CD4-positive, alpha-beta T cell (primary cell): ENCODE measurements around the gene HIP1R. TPM values are rescaled to one million over a fixed set of nuclear protein-coding genes. Genes with fewer than 3 reads are reported as not detected.
A peak's percentile ranks its signal among the peaks of the same experiment; 100 is the strongest.
"Not testable (repeated sequence)": the region's sequence is repeated elsewhere in the genome, so short reads cannot be mapped to it uniquely, and the experiment has no call there.

Experiments used
- ATAC-seq: fragments of 200-7000 bp; cut with Tn5 transposase; one replicate; pipeline ENCODE4 v1.10.0; 2022; ENCODE audit warnings: mild to moderate bottlenecking; ENCODE audit not compliant: poor library complexity
- CTCF ChIA-PET: fragments of 350-600 bp; sonication (Branson Sonifier 250); formaldehyde crosslinking; loops from one replicate; lab custom pipeline; 2021; ENCODE audit warnings: antibody characterized with exemption, inconsistent platforms; lab: Charles Lee
- POLR2A ChIA-PET: fragments of 350-600 bp; sonication (Branson Sonifier 250); formaldehyde crosslinking; loops from one replicate; lab custom pipeline; 2021; ENCODE audit warnings: antibody characterized with exemption, inconsistent platforms; lab: Charles Lee
- DNase-seq, 14 experiments: peaks; one replicate each; pipeline ENCODE4 v3.0.0-alpha.2; 2013 to 2020; ENCODE audit warnings: mixed read lengths in 2 of 14
- H3K27ac ChIP-seq, 2 donors: one replicate each; pipeline versions ENCODE4 v1.5.1 to v1.7.0; 2013; ENCODE audit warnings: low read length in 2 of 2, low read depth in 1 of 2, mild to moderate bottlenecking in 1 of 2
- H3K27me3 ChIP-seq, 2 experiments: 1 replicate in 1 of 2; 2 replicates in 1 of 2; pipeline versions ENCODE4 v1.6.1 to v1.7.0; 2013; ENCODE audit warnings: low read length in 2 of 2, control low read depth in 1 of 2, mild to moderate bottlenecking in 1 of 2, moderate library complexity in 1 of 2; ENCODE audit not compliant: insufficient read depth in 2 of 2, control insufficient read depth in 1 of 2
- H3K36me3 ChIP-seq: one replicate; pipeline ENCODE4 v1.6.1; 2013; ENCODE audit warnings: low read length, control low read depth; ENCODE audit not compliant: insufficient read depth
- H3K4me1 ChIP-seq: one replicate; pipeline ENCODE4 v1.6.1; 2013; ENCODE audit warnings: low read length, control low read depth; ENCODE audit not compliant: insufficient read depth
- H3K4me3 ChIP-seq: one replicate; pipeline ENCODE4 v1.5.1; 2013; ENCODE audit warnings: mild to moderate bottlenecking, low read length, moderate library complexity
- H3K9me3 ChIP-seq, 2 experiments: 1 replicate in 1 of 2; 2 replicates in 1 of 2; pipeline versions ENCODE4 v1.6.1 to v1.7.0; 2013; ENCODE audit warnings: low read length in 2 of 2, mild to moderate bottlenecking in 2 of 2, control low read depth in 1 of 2, moderate library complexity in 1 of 2; ENCODE audit not compliant: control insufficient read depth in 1 of 2, insufficient read depth in 1 of 2
- H3K27ac Mint-ChIP-seq: one replicate; pipeline ENCODE4 v1.8.0; 2020; ENCODE audit warnings: mixed read lengths
- H3K27me3 Mint-ChIP-seq: one replicate; pipeline ENCODE4 v1.8.0; 2021; ENCODE audit warnings: mixed read lengths
- H3K36me3 Mint-ChIP-seq: one replicate; pipeline ENCODE4 v1.8.0; 2021; ENCODE audit warnings: low read depth, mixed read lengths
- H3K4me1 Mint-ChIP-seq: one replicate; pipeline ENCODE4 v1.8.0; 2021; ENCODE audit warnings: low read depth, mixed read lengths
- H3K4me3 Mint-ChIP-seq: one replicate; pipeline ENCODE4 v1.8.0; 2020; ENCODE audit warnings: mild to moderate bottlenecking, mixed read lengths
- H3K9me3 Mint-ChIP-seq: one replicate; pipeline ENCODE4 v1.8.0; 2020; ENCODE audit warnings: mixed read lengths
- CTCF ChIP-seq: fragments of 200-600 bp; IDR thresholded peaks from one replicate; pipeline ENCODE4 v1.8.0; 2022; ENCODE audit warnings: antibody characterized with exemption, mild to moderate bottlenecking
- intact Hi-C, 2 experiments: fragments of 100-400 bp; cut with DNase I in 1 of 2; cut with micrococcal nuclease in 1 of 2; formaldehyde crosslinking; loops; one replicate each; pipeline versions ENCODE4 v1.15.1 to v1.9.0; 2023 to 2025; cut with DNase I, micrococcal nuclease
- total RNA-seq, 174 experiments: library from RNA in 2 of 174; stranded (reverse) in 2 of 174; gene quantifications; one replicate each; pipeline ENCODE4 v1.2.3 and lab custom pipeline; 2021 to 2026

The HIP1R gene
- total RNA-seq, 2 experiments from 2014 or later = 184 to 185 TPM

- H3K27me3 ChIP-seq = no peaks in the 10 kb centered on the region
- POLR2A ChIA-PET = interaction anchor here (0.9 to 3.9 kb wide), 9 partner anchors 9 to 113 kb away, joined by 3 to 22 read pairs (median 5); no protein-coding TSS in a partner anchor
- H3K9me3 ChIP-seq = no peaks in the 10 kb centered on the region
- H3K27ac ChIP-seq = peak overlapping the region; percentile 78 to 88
- Mint-ChIP-seq H3K36me3 (peaks cover 7% of the 10 kb centered on the region), H3K9me3 (no peaks in the 10 kb centered on the region), H3K4me1 (peaks cover 90% of the 10 kb centered on the region), H3K27ac (peak overlapping the region; percentile 91), H3K4me3 (peak overlapping the region; percentile 84), H3K27me3 (no peaks in the 10 kb centered on the region)
- no peaks in the 10 kb centered on the region for H3K36me3 ChIP-seq
- H3K4me3 ChIP-seq = peak overlapping the region; percentile 39
- intact Hi-C loops = loop anchor here in 1 of 2 experiments (1.0 kb wide), 1 partner anchor 10 kb away; no protein-coding TSS in a partner anchor
- CTCF ChIA-PET = interaction anchor here (1.0 to 2.0 kb wide), 5 partner anchors 8 to 16 kb away, joined by 3 to 7 read pairs (median 4); partner anchors contain the start of gene VPS37B
- TF ChIP-seq CTCF = no peak
- H3K4me1 ChIP-seq = peaks cover 55% of the 10 kb centered on the region
- ATAC-seq (peak; percentile 91), DNase-seq (peak in 10 of 14 experiments; percentile 37 to 93 (median 62))
These were observed 53.0 kb downstream of the HIP1R start for GRCh38 chr12:122888232-122888752.

GRCh38 chr12:122889761-122890520 lies 54.7 kb downstream of the HIP1R start:
- no peaks in the 10 kb centered on the region for H3K27me3 ChIP-seq
- H3K36me3 Mint-ChIP-seq = peaks cover 16% of the 10 kb centered on the region
- H3K27ac Mint-ChIP-seq = peak overlapping the region; percentile 91
- CTCF ChIA-PET = no interaction called here
- TF ChIP-seq CTCF = no peak
- intact Hi-C loops = loop anchor here in 1 of 2 experiments (2.0 kb wide), 1 partner anchor 15 kb away; no protein-coding TSS in a partner anchor
- peak overlapping the region; percentile 38 for H3K4me3 Mint-ChIP-seq
- H3K27ac ChIP-seq = no peak overlapping the region
- no peaks in the 10 kb centered on the region for H3K36me3 ChIP-seq
- no peaks in the 10 kb centered on the region for H3K9me3 ChIP-seq
- POLR2A ChIA-PET = interaction anchor here (0.6 to 3.9 kb wide), 4 partner anchors 8 to 839 kb away, joined by 3 to 22 read pairs (median 4); partner anchors contain the start of genes MPHOSPH9 and MTRFR
- DNase-seq = peak in 1 of 14 experiments; percentile 28
- no peak overlapping the region for H3K4me3 ChIP-seq
- peaks cover 57% of the 10 kb centered on the region for H3K4me1 ChIP-seq
- H3K27me3 Mint-ChIP-seq = no peaks in the 10 kb centered on the region
- no peak for ATAC-seq
- H3K9me3 Mint-ChIP-seq = no peaks in the 10 kb centered on the region
- H3K4me1 Mint-ChIP-seq = peaks cover 91% of the 10 kb centered on the region

- CTCF ChIA-PET = interaction anchor here (1.3 kb wide), 1 partner anchor 11 kb away, joined by 4 read pairs; no protein-coding TSS in a partner anchor
- no peaks in the 10 kb centered on the region for H3K27me3 Mint-ChIP-seq
- Histone ChIP-seq H3K27ac (no peak overlapping the region), H3K9me3 (peaks cover 0 to 3% of the 10 kb centered on the region in 2 experiments), H3K4me3 (no peak overlapping the region), H3K36me3 (no peaks in the 10 kb centered on the region), H3K4me1 (peaks cover 67% of the 10 kb centered on the region), H3K27me3 (no peaks in the 10 kb centered on the region)
- intact Hi-C loops = loop anchor here in 1 of 2 experiments (2.0 kb wide), 1 partner anchor 17 kb away; no protein-coding TSS in a partner anchor
- DNase-seq = peak in 1 of 14 experiments; percentile 29
- no peak overlapping the region for H3K4me3 Mint-ChIP-seq
- no peak for TF ChIP-seq CTCF
- POLR2A ChIA-PET = interaction anchor here (0.9 to 1.4 kb wide), 2 partner anchors 12 to 20 kb away, joined by 4 to 6 read pairs; no protein-coding TSS in a partner anchor
- peak overlapping the region; percentile 91 for H3K27ac Mint-ChIP-seq
- peaks cover 95% of the 10 kb centered on the region for H3K4me1 Mint-ChIP-seq
- peaks cover 32% of the 10 kb centered on the region for H3K36me3 Mint-ChIP-seq
- H3K9me3 Mint-ChIP-seq = no peaks in the 10 kb centered on the region
- no peak for ATAC-seq
These were observed 56.6 kb downstream of the HIP1R start for GRCh38 chr12:122891661-122892525.

- H3K27ac Mint-ChIP-seq, H3K36me3 ChIP-seq, POLR2A ChIA-PET, H3K27me3 ChIP-seq, DNase-seq, H3K9me3 ChIP-seq, H3K4me3 ChIP-seq, intact Hi-C loops, ATAC-seq, H3K9me3 Mint-ChIP-seq, CTCF ChIA-PET, H3K27me3 Mint-ChIP-seq, H3K27ac ChIP-seq: not testable (repeated sequence)
- peaks cover 32% of the 10 kb centered on the region for H3K36me3 Mint-ChIP-seq
- H3K4me3 Mint-ChIP-seq = peak overlapping the region; percentile 43
- H3K4me1 Mint-ChIP-seq = peaks cover 94% of the 10 kb centered on the region
- H3K4me1 ChIP-seq = peaks cover 67% of the 10 kb centered on the region
These were observed 57.5 kb downstream of the HIP1R start for GRCh38 chr12:122892724-122893123.
